K562 (cell line): ENCODE measurements around the gene CISD2. TPM values are rescaled to one million over a fixed set of nuclear protein-coding genes. Genes with fewer than 3 reads are reported as not detected.

Experiments
- BRF1 ChIP-seq: IDR thresholded peaks from 3 replicates; pipeline ENCODE4 v1.6.1; 2011; ENCODE audit warnings: borderline replicate concordance, mild to moderate bottlenecking; ENCODE audit not compliant: insufficient read length; ENCODE audit errors: extremely low read depth
- DMBX1 ChIP-seq: fragments of 250-450 bp; sonication (Bioruptor Pico); IDR thresholded peaks from 2 replicates; pipeline ENCODE4 v1.8.0; 2022; ENCODE audit warnings: inconsistent platforms, mild to moderate bottlenecking, moderate library complexity, borderline replicate concordance
- HDAC8 ChIP-seq: fragments of 450-650 bp; IDR thresholded peaks from 2 replicates; pipeline ENCODE4 v1.6.1; 2016; ENCODE audit warnings: mild to moderate bottlenecking, missing genetic modification characterization, moderate library complexity, missing compliant biosample characterization
- MAFG ChIP-seq: fragments of 450-650 bp; conservative IDR thresholded peaks from 2 replicates; pipeline ENCODE4 v1.6.1; 2016; ENCODE audit warnings: missing genetic modification characterization, missing compliant biosample characterization
- MIER1 ChIP-seq: fragments of 450-650 bp; IDR thresholded peaks from 2 replicates; pipeline ENCODE4 v1.6.1; 2016; ENCODE audit warnings: antibody characterized with exemption, mild to moderate bottlenecking, low read depth
- NR3C1 ChIP-seq: sonication (generic); formaldehyde crosslinking; IDR thresholded peaks from 2 replicates; pipeline ENCODE4 v1.8.1; 2022; ENCODE audit warnings: missing genetic modification reagents
- SUPT5H ChIP-seq: fragments of 450-650 bp; IDR thresholded peaks from 2 replicates; pipeline ENCODE4 v1.6.1; 2016
- ZNF174 ChIP-seq: fragments of 250-450 bp; sonication (Bioruptor Pico); IDR thresholded peaks from 2 replicates; pipeline ENCODE4 v1.4.0; 2020; ENCODE audit warnings: mild to moderate bottlenecking
- ZNF175 ChIP-seq: fragments of 200-800 bp; sonication (Bioruptor generic); IDR thresholded peaks from 2 replicates; pipeline ENCODE4 v1.6.1; 2016; ENCODE audit warnings: low read depth, mild to moderate bottlenecking, missing genetic modification characterization, missing compliant biosample characterization
- ZNF583 ChIP-seq: fragments of 250-450 bp; sonication (Bioruptor Pico); IDR thresholded peaks from 2 replicates; pipeline ENCODE4 v1.4.0; 2020
- polyA plus RNA-seq, 8 experiments: library from polyadenylated mRNA; depleted of rRNA in 4 of 8; stranded (reverse) in 5 of 8; unstranded in 3 of 8; fragments of >200 nt; fragmentation: Nextera tagmentation in 2 of 8; fragmentation: Illumina TruSeq in 1 of 8; extraction: Ambion mirVana in 2 of 8; extraction: Trizol in 1 of 8; gene quantifications; 2 replicates each; pipeline versions ENCODE4 v1.2.1 to v1.2.3, GENCODE V29; 2011 to 2014; ENCODE audit warnings: inconsistent platforms in 1 of 8, missing spikeins in 1 of 8
- total RNA-seq, 7 experiments: library from RNA; depleted of rRNA in 6 of 7; stranded (reverse); fragments of >200 nt in 6 of 7; fragmentation: Illumina TruSeq in 2 of 7; extraction: Trizol in 2 of 7; gene quantifications; 2 replicates each; pipeline versions ENCODE4 v1.2.1 to v1.2.3, GENCODE V29; 2011 to 2021; ENCODE audit warnings: low replicate concordance in 1 of 7
- TF ChIP-seq, protein P1 (sequence below): sonication (generic); formaldehyde crosslinking; IDR thresholded peaks from 2 replicates; pipeline ENCODE4 v1.8.0; 2022; ENCODE audit warnings: mild to moderate bottlenecking, missing genetic modification reagents, borderline replicate concordance
- TF ChIP-seq, protein P2 (sequence below): IDR thresholded peaks from 2 replicates; pipeline ENCODE4 v1.6.1; 2014; ENCODE audit warnings: antibody characterized with exemption
- TF ChIP-seq, protein P3 (sequence below): fragments of 200-800 bp; sonication (Bioruptor generic); IDR thresholded peaks from 2 replicates; pipeline ENCODE4 v1.6.1; 2017; ENCODE audit warnings: missing genetic modification characterization, missing compliant biosample characterization
- TF ChIP-seq, protein P4 (sequence below): sonication (generic); formaldehyde crosslinking; IDR thresholded peaks from 2 replicates; pipeline ENCODE4 v1.8.0; 2023; ENCODE audit warnings: mild to moderate bottlenecking, missing genetic modification reagents
- TF ChIP-seq, protein P5 (sequence below), 2 experiments: fragments of 200-800 bp in 1 of 2; sonication (Bioruptor generic) in 1 of 2; sonication (generic) in 1 of 2; formaldehyde crosslinking in 1 of 2; IDR thresholded peaks in 1 of 2; conservative IDR thresholded peaks in 1 of 2; 2 replicates each; pipeline versions ENCODE4 v1.5.0 to v1.6.1; 2016 to 2020; ENCODE audit warnings: missing compliant biosample characterization in 1 of 2, missing genetic modification characterization in 1 of 2, missing genetic modification reagents in 1 of 2
- TF ChIP-seq, protein P6 (sequence below): IDR thresholded peaks from 2 replicates; pipeline ENCODE4 v1.6.1; 2016; ENCODE audit warnings: missing genetic modification characterization, missing compliant biosample characterization

The CISD2 gene
- total and polyA plus RNA-seq, 9 of the 15 experiments (the other 6 are each of a cell fraction or from before 2014, with no cell fraction given): 37.8 to 91.4 (median 59.8) TPM

DNA sequence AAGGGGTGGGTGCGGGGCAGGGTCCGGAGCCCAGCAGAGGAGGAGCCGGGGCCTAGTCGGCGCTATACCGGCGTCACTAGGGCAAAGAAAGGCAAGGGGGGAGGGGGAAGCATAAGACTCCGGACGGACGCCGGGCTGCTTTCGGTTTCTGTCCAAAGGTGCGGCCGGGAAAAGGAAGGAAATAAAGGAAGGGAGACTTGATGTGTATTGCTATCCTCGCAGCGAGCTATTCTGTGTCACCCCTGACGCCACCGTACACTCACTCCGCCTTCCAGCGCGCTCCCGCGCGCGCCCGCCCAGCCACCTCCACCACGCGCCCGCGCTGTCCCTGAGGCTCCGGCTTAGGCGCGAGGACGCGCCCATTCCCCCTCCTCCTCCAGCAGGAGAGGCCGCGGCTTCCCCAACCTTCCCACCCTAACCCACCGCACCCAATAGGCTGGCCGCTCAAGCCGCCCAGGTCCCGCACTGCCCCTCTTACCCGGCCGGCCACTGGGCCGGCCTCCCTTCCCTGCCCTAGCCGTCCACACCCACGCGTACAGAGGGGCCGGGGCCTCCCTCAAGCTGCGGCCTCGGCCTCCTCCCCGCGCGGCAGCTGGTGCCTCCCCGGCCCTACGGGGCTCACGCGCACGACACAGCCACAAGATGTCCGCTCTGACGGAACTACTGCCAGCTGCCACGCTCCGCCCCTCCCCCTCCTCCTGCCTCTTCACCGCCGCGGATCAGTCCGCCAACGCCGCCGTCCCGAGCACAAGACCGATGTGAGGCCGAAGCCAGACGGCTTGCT lies 41.7 kb upstream of the CISD2 start, which contains the start of gene UBE2D3 (continued):
- TF ChIP-seq, protein P1, sequence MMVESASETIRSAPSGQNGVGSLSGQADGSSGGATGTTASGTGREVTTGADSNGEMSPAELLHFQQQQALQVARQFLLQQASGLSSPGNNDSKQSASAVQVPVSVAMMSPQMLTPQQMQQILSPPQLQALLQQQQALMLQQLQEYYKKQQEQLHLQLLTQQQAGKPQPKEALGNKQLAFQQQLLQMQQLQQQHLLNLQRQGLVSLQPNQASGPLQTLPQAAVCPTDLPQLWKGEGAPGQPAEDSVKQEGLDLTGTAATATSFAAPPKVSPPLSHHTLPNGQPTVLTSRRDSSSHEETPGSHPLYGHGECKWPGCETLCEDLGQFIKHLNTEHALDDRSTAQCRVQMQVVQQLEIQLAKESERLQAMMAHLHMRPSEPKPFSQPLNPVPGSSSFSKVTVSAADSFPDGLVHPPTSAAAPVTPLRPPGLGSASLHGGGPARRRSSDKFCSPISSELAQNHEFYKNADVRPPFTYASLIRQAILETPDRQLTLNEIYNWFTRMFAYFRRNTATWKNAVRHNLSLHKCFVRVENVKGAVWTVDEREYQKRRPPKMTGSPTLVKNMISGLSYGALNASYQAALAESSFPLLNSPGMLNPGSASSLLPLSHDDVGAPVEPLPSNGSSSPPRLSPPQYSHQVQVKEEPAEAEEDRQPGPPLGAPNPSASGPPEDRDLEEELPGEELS (CRISPR knock-in tag): 0 out of 2 replicates have a peak, but pooled peaks have one; percentile 70
- no peak for TF ChIP-seq BRF1
- 0 out of 2 replicates have a peak, but pooled peaks have one; percentile 21 for TF ChIP-seq ZNF174 (CRISPR knock-in tag)
- no peak for TF ChIP-seq MAFG (tag)
- TF ChIP-seq ZNF583 (CRISPR knock-in tag): 0 out of 2 replicates have a peak, but pooled peaks have one; percentile 8
- TF ChIP-seq SUPT5H: peak; percentile 96
- peak; percentile 56; the same call in 1 of the 2 replicates for TF ChIP-seq MIER1
- TF ChIP-seq, protein P2, sequence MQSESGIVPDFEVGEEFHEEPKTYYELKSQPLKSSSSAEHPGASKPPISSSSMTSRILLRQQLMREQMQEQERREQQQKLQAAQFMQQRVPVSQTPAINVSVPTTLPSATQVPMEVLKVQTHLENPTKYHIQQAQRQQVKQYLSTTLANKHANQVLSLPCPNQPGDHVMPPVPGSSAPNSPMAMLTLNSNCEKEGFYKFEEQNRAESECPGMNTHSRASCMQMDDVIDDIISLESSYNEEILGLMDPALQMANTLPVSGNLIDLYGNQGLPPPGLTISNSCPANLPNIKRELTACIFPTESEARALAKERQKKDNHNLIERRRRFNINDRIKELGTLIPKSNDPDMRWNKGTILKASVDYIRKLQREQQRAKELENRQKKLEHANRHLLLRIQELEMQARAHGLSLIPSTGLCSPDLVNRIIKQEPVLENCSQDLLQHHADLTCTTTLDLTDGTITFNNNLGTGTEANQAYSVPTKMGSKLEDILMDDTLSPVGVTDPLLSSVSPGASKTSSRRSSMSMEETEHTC: no peak; the same call in 1 of the 2 replicates
- TF ChIP-seq, protein P3, sequence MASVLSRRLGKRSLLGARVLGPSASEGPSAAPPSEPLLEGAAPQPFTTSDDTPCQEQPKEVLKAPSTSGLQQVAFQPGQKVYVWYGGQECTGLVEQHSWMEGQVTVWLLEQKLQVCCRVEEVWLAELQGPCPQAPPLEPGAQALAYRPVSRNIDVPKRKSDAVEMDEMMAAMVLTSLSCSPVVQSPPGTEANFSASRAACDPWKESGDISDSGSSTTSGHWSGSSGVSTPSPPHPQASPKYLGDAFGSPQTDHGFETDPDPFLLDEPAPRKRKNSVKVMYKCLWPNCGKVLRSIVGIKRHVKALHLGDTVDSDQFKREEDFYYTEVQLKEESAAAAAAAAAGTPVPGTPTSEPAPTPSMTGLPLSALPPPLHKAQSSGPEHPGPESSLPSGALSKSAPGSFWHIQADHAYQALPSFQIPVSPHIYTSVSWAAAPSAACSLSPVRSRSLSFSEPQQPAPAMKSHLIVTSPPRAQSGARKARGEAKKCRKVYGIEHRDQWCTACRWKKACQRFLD (CRISPR knock-in tag): peak; percentile 79
- TF ChIP-seq HDAC8 (tag): 0 out of 2 replicates have a peak, but pooled peaks have one; percentile 40
- TF ChIP-seq DMBX1 (CRISPR knock-in tag): no peak
- no peak for TF ChIP-seq ZNF175 (CRISPR knock-in tag)
- TF ChIP-seq, protein P4, sequence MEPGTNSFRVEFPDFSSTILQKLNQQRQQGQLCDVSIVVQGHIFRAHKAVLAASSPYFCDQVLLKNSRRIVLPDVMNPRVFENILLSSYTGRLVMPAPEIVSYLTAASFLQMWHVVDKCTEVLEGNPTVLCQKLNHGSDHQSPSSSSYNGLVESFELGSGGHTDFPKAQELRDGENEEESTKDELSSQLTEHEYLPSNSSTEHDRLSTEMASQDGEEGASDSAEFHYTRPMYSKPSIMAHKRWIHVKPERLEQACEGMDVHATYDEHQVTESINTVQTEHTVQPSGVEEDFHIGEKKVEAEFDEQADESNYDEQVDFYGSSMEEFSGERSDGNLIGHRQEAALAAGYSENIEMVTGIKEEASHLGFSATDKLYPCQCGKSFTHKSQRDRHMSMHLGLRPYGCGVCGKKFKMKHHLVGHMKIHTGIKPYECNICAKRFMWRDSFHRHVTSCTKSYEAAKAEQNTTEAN (CRISPR knock-in tag): peak; percentile 85
- TF ChIP-seq, protein P5, sequence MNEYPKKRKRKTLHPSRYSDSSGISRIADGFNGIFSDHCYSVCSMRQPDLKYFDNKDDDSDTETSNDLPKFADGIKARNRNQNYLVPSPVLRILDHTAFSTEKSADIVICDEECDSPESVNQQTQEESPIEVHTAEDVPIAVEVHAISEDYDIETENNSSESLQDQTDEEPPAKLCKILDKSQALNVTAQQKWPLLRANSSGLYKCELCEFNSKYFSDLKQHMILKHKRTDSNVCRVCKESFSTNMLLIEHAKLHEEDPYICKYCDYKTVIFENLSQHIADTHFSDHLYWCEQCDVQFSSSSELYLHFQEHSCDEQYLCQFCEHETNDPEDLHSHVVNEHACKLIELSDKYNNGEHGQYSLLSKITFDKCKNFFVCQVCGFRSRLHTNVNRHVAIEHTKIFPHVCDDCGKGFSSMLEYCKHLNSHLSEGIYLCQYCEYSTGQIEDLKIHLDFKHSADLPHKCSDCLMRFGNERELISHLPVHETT (CRISPR knock-in tag; conservative IDR thresholded peaks at IDR 0.05 in 1 of 2, IDR thresholded peaks at IDR 0.05 in 1 of 2): peak in 1 of 2 experiments; percentile 87; a peak in 2 of 4 replicates
- TF ChIP-seq, protein P6, sequence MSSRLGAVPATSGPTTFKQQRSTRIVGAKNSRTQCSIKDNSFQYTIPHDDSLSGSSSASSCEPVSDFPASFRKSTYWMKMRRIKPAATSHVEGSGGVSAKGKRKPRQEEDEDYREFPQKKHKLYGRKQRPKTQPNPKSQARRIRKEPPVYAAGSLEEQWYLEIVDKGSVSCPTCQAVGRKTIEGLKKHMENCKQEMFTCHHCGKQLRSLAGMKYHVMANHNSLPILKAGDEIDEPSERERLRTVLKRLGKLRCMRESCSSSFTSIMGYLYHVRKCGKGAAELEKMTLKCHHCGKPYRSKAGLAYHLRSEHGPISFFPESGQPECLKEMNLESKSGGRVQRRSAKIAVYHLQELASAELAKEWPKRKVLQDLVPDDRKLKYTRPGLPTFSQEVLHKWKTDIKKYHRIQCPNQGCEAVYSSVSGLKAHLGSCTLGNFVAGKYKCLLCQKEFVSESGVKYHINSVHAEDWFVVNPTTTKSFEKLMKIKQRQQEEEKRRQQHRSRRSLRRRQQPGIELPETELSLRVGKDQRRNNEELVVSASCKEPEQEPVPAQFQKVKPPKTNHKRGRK (tag): no peak
- TF ChIP-seq NR3C1: no peak; the same call in 1 of the 2 replicates
